Cortex of kidney (tissue), 1 donor: ENCODE results near the gene ANKRD33B.

Source experiments
- DNase-seq: peaks from one replicate; lab custom pipeline; 2025; lab: John Stamatoyannopoulos, UW

The ANKRD33B gene

DNA sequence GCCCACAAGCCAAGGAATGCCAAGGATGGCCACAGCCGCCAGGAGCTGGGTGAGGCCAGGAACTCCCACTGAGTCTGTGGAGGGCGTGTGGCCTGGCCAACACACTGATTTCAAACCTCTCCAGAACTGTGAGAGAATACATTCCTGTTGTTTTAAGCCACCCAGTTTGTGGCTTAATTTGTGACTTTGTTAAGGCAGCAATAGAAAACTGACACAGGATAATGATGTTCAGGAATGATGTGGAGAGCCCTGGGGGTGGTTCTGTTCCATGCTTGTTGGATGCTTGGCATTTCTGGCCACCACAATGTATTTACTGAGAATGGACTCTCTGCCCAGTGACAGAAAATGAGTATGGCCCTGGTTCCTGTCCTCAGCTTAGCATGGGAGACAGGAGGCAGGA is 114.4 kb downstream of the ANKRD33B start:
- DNase-seq: no peak

DNA sequence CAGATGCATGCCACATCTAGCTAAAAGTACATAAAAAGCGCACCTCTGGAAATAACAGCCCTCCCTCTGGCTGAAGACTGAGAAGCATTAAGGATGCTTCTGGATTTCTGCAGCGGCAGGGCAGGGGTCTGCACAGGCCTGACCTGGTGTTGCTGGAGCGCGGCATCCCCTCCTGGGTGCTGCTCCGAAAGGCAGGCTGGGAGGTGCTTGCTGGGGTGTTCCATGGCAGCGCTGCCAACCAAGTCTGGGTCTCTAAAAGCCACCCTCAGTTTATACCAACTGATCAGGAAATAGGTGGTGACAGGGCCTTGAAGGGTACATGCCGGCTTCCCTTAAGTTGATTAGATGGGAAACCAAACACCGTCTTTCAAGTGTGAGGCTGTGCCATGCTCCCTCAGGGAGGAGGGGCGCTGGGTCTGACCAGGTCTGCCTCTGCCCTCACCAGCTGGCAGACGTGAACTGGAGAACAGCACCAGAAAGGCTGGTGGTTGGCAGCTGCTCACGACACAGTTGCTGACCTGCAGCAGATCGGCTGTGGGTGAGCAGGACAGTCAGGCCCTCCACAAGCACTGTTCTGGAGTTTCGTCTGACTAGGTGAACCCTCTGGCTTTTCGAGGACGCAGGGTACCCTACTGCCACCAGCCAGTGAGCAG is 115.6 kb downstream of the ANKRD33B start:
- DNase-seq: no peak

GRCh38 chr5:10680876-10681481 is 117.1 kb downstream of the ANKRD33B start:
- no peak for DNase-seq

DNA sequence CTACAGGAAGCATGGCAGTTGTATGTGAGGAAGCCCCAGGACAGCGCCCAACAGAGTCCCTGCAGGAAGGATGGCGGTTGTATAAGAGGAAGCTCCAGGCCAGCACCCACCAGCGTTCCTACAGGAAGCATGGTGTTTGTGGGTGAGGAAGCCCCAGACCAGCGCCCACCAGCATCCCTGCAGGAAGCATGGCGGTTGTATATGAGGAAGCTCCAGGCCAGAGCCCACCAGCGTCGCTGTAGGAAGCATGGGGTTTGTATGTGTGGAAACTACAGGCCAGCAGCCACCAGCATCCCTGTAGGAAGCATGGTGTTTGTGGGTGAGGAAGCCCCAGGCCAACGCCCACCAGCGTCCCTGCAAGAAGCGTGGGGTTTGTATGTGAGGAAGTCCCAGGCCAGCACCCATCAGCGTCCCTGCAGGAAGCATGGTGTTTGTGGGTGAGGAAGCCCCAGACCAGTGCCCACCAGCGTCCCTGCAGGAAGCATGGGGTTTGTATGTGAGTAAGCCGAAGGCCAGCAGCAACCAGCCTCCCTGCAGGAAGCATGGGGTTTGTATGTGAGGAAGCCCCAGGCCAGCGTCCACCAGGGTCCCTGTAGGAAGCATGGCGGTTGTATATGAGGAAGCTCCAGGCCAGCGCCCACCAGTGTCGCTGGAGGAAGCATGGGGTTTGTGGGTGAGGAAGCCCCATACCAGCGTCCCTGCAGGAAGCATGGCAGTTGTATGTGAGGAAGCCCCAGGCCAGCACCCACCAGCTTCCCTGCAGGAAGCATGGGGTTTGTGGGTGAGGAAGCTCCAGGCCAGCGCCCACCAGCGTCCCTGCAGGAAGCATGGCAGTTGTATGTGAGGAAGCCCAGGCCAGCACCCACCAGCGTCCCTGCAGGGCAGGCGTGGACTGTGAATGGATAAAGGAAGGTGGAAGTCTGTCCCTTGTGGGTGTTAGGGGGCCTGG is 118.1 kb downstream of the ANKRD33B start:
- DNase-seq: no peak

- DNase-seq: no peak
Observed at GRCh38 chr5:10682801-10683525, 119.1 kb downstream of the ANKRD33B start.

GRCh38 chr5:10684303-10685086 is 120.6 kb downstream of the ANKRD33B start:
- no peak for DNase-seq

- DNase-seq: no peak
Observed at GRCh38 chr5:10685115-10685521, 121.2 kb downstream of the ANKRD33B start.

- no peak for DNase-seq
Observed at GRCh38 chr5:10686890-10687289, 123.0 kb downstream of the ANKRD33B start.

DNA sequence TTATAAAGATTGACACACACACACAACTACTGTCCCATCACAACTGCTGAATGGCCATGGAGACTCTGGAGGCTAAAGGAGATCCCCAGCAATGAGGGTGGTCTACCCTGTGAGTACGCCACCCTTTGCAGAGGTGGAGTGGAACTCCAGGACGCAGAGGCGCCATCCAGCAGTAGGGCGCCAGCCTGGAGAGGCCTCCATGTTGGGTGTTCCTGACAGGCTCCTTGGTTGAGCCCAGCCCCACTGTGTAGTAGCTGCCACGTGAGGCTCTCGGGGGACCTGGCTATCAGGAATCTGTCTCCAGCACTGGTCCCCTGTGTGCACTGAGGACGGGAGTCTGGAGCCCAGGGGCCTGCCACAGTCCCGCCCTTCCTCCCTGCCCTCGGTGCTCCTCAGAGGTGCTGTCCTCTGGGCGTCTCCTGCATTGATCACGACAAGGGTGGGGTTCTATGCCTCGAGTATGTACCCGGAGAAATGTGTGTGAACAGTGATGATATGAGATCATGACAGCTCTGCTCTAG is 124.8 kb downstream of the ANKRD33B start:
- DNase-seq: no peak

DNA sequence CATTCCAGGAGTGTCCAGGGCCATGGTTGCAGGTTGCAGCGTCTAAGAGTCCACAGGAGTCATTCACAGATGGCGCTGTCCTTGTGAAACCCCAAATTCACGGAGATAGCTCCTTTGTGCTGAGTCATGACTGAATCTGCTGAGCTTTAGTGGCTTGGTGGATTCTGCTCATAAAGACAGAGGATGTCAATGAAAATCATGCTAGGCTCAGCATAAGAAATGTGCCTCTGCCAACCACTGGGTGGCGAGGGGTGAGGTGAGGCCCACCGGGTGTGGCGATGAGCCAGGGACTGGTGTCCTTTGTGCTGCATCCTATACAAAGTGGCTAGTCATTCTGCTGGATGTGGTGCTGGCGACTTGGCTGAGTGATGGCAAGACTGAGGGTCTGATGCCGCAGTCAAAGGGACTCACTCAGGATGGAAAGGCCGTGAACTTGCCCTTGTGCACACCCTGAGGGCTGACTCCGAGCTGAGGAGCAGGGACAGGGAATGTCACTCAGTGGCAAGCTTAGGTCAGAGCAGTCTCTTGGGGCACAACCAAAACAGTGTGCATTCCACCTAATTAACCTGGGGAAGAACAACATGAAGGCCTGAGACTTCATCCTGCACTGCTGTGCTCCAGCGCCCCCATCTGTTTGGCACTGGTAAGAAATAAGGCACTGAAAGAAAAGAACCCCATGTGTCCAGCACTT is 125.7 kb downstream of the ANKRD33B start:
- DNase-seq: no peak

DNA sequence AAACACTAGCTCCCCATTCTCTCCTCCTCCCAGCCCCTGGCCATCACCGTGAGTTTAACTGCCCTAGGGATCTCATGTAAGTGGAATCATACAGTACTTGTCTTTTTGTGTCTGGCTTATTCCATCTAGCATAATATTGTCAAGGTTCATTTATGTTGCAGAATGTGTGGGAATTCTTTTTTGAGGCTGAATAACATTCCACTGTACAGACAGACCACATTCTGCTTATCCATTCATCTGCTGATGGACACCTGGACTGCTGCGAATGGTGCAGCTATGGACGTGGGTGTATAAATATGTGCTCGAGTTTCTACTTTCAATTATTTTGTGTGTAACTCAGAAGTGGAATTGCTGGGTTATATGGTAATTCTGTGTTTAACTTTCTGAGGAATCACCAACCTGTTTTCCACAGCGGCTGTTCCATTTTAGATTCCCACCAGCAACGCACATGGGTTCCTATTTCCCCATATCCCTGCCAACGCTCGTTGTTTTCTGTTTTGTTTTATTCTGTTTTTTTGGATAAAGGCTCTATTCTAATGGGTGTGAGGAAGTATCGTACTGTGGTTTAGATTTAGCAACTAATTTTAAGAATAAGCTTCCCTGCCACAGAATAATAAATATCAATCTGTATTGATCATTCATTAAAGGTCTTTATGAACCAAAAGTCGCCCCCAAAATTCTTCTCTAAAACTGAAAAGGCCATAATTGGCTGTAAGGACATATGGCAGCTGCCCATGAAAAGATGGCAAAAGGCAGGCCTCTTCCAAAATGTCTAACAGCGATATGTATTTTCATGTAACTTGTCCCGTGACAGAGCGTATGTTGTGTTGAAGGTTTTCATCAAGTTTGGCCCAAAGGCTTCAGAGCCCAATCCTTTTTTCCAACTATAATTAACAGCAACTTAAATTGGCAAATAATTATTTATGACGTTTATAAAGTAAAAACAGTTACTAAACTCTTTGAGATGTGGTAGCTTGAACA is 126.9 kb downstream of the ANKRD33B start:
- no peak for DNase-seq

GRCh38 chr5:10691826-10692785 is 128.2 kb downstream of the ANKRD33B start:
- no peak for DNase-seq

DNA sequence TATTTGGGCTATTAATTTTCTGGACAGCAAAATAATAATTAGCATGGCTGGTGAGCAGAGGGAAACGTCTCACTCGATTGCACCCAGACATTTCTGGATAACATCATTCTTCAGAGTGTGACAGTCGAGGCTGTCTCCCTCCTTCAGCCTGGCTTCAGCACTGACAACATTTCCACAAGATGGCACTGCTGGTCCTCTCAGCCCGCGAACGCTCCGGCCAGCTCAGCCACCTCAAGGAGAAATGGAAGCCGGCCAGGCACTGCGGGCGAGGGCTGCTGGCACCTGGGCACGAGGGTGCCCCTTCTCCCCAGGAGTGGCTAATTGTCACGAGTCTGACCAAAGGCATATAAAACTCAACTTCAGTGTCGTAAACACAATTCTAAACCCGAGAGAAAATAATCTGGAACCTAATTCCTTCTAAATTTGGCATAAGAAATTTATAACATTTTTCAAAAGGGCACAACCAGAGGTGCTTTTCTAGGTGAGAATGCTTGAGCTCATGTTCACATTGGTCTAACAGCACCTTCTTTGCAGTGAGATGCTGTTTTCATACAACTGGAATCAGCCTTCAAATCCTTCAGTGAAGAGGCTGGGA is 131.3 kb downstream of the ANKRD33B start:
- no peak for DNase-seq

GRCh38 chr5:10695759-10696543 is 132.1 kb downstream of the ANKRD33B start:
- DNase-seq: no peak

DNA sequence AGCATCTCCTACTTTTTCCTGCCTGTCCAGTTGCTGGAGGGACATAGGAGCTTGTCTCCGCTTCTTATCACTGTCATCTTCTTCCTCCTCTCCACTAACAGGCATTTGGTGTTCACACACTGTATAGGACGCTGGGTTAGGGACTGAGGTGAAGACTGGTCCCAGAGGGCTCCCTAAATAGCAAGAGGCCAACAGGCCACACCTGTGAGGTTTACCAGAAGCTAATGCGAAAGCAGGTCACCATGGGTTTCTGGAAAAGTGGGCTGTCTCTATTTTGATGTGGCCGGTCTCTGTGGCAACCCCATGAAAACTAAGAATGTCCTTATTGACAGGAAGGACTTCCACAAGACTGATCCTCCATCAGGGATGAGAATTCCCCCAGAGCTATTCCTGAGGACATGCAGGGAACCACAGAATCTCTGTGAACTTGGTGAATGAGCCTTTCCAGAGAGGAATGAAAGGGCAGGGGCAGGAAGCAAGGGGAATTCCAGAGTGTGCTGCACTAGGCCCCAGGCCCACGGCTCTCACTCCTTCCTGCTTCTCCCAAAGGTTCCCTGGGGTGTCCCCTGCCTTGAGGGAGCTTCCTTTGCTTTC is 135.5 kb downstream of the ANKRD33B start:
- DNase-seq: no peak

DNA sequence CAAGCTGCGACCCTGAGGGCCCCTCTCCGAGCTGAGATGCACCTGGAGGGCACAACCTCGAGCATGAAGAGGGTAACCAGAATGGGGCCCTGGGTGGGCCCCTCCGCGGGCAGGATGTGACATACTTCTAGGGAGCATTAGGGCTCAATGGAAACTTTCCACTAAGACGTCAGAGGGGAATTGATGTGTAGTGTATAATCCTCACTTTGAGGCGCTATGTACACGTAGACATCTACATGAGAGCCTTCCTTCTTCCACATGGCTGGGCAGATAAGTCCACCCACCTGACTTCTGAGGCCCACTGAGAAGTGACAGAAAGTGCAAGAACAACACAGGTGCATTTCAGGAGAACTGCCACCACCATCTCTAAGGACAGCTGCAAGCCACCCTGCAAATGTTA is 136.1 kb downstream of the ANKRD33B start:
- DNase-seq: no peak
